Measurements from ENCODE around the gene CAPZA2. TPM values are rescaled to one million over a fixed set of nuclear protein-coding genes. Genes with fewer than 3 reads are reported as not detected.

CAPZA2 gene
- total RNA-seq, 2 experiments from 2014 or later: 93.6 to 96.5 TPM

- Histone ChIP-seq H3K4me1 (ENCODE audit: insufficient read depth, low read length) (peaks cover 5% of the 10 kb centered on the region), H3K27ac (ENCODE audit: low read depth in 1 of 2, low read length in 2 of 2) (no peak overlapping the region), H3K27me3 (ENCODE audit: control insufficient read depth in 1 of 2, insufficient read depth in 2 of 2, low read length in 2 of 2) (peaks cover 4 to 14% of the 10 kb centered on the region in 2 experiments), H3K36me3 (ENCODE audit: insufficient read depth, low read length) (no peaks in the 10 kb centered on the region), H3K9me3 (ENCODE audit: control insufficient read depth in 1 of 2, insufficient read depth in 1 of 2, low read length in 2 of 2) (no peaks in the 10 kb centered on the region), H3K4me3 (ENCODE audit: low read length) (no peak overlapping the region)
- ChIA-PET POLR2A (no interaction called here), CTCF (no interaction called here)
- Mint-ChIP-seq H3K4me3 (no peak overlapping the region), H3K4me1 (ENCODE audit: low read depth) (peaks cover 4% of the 10 kb centered on the region), H3K27me3 (peaks cover 27% of the 10 kb centered on the region), H3K9me3 (no peaks in the 10 kb centered on the region), H3K27ac (no peak overlapping the region), H3K36me3 (ENCODE audit: low read depth) (no peaks in the 10 kb centered on the region)
- no peak for DNase-seq
- TF ChIP-seq CTCF (IDR thresholded peaks at IDR 0.05): no peak
- intact Hi-C loops (cut with DNase I, micrococcal nuclease): no loop called here
- ATAC-seq (ENCODE audit: poor library complexity): no peak
These were observed 20.0 kb upstream of the CAPZA2 start for GRCh38 chr7:116842371-116842770.

DNA sequence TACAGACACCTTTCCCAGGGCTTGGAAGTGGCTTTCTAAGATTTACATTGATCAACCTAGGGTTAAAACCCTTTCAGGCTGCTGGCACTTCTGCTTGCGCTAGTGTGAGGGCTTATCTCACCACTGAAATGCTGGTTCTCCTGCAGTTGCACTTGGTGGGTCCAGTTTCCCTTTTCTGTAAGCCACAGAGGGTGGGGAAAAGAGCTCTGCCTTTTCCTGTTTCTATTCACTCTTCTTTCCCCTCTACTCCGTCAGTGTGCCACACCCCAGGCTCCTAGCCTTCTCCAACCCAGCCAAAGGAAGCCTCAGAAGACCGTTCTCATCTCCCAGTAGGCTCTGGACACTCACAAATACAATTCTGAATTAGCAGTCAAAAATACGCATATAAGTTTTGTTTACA is 19.0 kb upstream of the CAPZA2 start:
- H3K36me3 Mint-ChIP-seq (ENCODE audit: low read depth): no peaks in the 10 kb centered on the region
- intact Hi-C loops (cut with DNase I, micrococcal nuclease): no loop called here
- no peaks in the 10 kb centered on the region for H3K36me3 ChIP-seq (ENCODE audit: insufficient read depth, low read length)
- H3K4me3 ChIP-seq (ENCODE audit: low read length): no peak overlapping the region
- no peak for TF ChIP-seq CTCF (IDR thresholded peaks at IDR 0.05)
- H3K4me1 Mint-ChIP-seq (ENCODE audit: low read depth): peaks cover 4% of the 10 kb centered on the region
- H3K9me3 ChIP-seq (ENCODE audit: control insufficient read depth in 1 of 2, insufficient read depth in 1 of 2, low read length in 2 of 2): no peaks in the 10 kb centered on the region
- DNase-seq (peak in 3 of 14 experiments; percentile 14 to 21 (median 14)), ATAC-seq (ENCODE audit: poor library complexity) (no peak)
- peaks cover 4 to 16% of the 10 kb centered on the region in 2 experiments for H3K27me3 ChIP-seq (ENCODE audit: control insufficient read depth in 1 of 2, insufficient read depth in 2 of 2, low read length in 2 of 2)
- H3K4me1 ChIP-seq (ENCODE audit: insufficient read depth, low read length): peaks cover 5% of the 10 kb centered on the region
- H3K27me3 Mint-ChIP-seq: peaks cover 27% of the 10 kb centered on the region
- H3K4me3 Mint-ChIP-seq: no peak overlapping the region
- H3K27ac ChIP-seq (ENCODE audit: low read depth in 1 of 2, low read length in 2 of 2): no peak overlapping the region
- H3K9me3 Mint-ChIP-seq: no peaks in the 10 kb centered on the region
- ChIA-PET CTCF (no interaction called here), POLR2A (no interaction called here)
- peak overlapping the region; percentile 14 for H3K27ac Mint-ChIP-seq

GRCh38 chr7:116851175-116851574 is 11.2 kb upstream of the CAPZA2 start:
- CTCF ChIA-PET: no interaction called here
- Histone ChIP-seq H3K9me3 (ENCODE audit: control insufficient read depth in 1 of 2, insufficient read depth in 1 of 2, low read length in 2 of 2) (no peaks in the 10 kb centered on the region), H3K27me3 (ENCODE audit: control insufficient read depth in 1 of 2, insufficient read depth in 2 of 2, low read length in 2 of 2) (peaks cover 0 to 21% of the 10 kb centered on the region in 2 experiments), H3K36me3 (ENCODE audit: insufficient read depth, low read length) (no peaks in the 10 kb centered on the region), H3K27ac (ENCODE audit: low read depth in 1 of 2, low read length in 2 of 2) (no peak overlapping the region), H3K4me1 (ENCODE audit: insufficient read depth, low read length) (no peaks in the 10 kb centered on the region), H3K4me3 (ENCODE audit: low read length) (no peak overlapping the region)
- intact Hi-C loops (cut with DNase I, micrococcal nuclease): no loop called here
- Mint-ChIP-seq H3K9me3 (no peaks in the 10 kb centered on the region), H3K4me3 (no peak overlapping the region), H3K27me3 (peaks cover 24% of the 10 kb centered on the region), H3K36me3 (ENCODE audit: low read depth) (no peaks in the 10 kb centered on the region), H3K4me1 (ENCODE audit: low read depth) (no peaks in the 10 kb centered on the region), H3K27ac (no peak overlapping the region)
- POLR2A ChIA-PET: no interaction called here
- no peak for DNase-seq
- no peak for ATAC-seq (ENCODE audit: poor library complexity)
- TF ChIP-seq CTCF (IDR thresholded peaks at IDR 0.05): no peak

Data from CD4-positive, alpha-beta T cell (primary cell).